ENCODE measurements around the gene PDE6B. TPM values are rescaled to one million over a fixed set of nuclear protein-coding genes. Genes with fewer than 3 reads are reported as not detected.

PDE6B gene
- total and polyA plus RNA-seq, 2 of the 13 experiments (the other 11 are each of a cell fraction or from before 2014, with no cell fraction given), result 0.38 to 0.40 TPM

DNA sequence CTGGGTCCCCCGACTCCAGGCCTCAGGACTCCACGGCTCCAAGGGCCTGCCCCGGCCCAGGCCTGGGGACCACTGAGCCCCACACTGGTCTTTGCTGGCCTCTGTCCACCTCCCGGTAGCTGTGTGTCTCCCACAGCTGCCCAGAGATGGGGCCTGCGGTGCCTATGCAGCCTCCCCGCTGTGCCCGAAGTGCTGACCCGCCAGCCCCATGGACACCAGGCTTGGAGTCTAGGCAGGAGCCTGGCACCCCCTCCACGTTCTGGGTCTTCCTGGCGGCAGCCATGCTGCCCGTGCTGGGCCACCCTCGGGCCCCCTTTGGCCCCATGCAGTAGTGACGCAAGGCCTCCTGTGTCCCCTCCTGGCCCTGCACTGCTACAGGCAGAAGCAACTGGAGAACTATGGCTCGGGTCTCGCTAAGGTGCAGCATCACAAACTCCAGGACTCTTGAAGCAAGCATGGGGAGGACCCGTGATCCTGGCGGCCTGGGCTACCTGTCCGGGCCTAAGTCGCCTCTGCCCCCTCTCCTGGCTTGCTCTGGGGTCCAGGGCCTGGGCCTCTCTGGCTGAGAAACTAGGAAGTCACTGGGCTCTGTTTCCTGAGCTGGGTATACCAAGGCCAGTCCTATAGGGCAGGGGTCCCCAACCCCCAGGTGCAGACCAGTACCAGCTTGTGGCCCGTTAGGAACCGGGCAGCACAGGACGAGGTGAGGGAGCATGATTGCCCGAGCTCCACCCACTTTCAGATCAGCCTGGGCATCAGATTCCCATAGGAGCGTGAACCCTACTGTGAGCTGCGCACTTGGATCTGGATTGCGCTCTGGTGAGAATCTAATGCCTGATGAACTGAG lies 49.9 kb downstream of the PDE6B start (continued):
- TF ChIP-seq, protein P1, sequence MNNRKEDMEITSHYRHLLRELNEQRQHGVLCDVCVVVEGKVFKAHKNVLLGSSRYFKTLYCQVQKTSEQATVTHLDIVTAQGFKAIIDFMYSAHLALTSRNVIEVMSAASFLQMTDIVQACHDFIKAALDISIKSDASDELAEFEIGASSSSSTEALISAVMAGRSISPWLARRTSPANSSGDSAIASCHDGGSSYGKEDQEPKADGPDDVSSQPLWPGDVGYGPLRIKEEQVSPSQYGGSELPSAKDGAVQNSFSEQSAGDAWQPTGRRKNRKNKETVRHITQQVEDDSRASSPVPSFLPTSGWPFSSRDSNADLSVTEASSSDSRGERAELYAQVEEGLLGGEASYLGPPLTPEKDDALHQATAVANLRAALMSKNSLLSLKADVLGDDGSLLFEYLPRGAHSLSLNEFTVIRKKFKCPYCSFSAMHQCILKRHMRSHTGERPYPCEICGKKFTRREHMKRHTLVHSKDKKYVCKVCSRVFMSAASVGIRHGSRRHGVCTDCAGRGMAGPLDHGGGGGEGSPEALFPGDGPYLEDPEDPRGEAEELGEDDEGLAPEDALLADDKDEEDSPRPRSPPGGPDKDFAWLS (CRISPR knock-in tag; IDR thresholded peaks at IDR 0.05; ENCODE audit: borderline replicate concordance), result 0 out of 2 replicates have a peak, but pooled peaks have one; percentile 68
- no peak for TF ChIP-seq MXD4 (CRISPR knock-in tag; IDR thresholded peaks at IDR 0.05)
- no peak for TF ChIP-seq ZFAT (CRISPR knock-in tag; conservative IDR thresholded peaks at IDR 0.05)
- TF ChIP-seq, protein P2, sequence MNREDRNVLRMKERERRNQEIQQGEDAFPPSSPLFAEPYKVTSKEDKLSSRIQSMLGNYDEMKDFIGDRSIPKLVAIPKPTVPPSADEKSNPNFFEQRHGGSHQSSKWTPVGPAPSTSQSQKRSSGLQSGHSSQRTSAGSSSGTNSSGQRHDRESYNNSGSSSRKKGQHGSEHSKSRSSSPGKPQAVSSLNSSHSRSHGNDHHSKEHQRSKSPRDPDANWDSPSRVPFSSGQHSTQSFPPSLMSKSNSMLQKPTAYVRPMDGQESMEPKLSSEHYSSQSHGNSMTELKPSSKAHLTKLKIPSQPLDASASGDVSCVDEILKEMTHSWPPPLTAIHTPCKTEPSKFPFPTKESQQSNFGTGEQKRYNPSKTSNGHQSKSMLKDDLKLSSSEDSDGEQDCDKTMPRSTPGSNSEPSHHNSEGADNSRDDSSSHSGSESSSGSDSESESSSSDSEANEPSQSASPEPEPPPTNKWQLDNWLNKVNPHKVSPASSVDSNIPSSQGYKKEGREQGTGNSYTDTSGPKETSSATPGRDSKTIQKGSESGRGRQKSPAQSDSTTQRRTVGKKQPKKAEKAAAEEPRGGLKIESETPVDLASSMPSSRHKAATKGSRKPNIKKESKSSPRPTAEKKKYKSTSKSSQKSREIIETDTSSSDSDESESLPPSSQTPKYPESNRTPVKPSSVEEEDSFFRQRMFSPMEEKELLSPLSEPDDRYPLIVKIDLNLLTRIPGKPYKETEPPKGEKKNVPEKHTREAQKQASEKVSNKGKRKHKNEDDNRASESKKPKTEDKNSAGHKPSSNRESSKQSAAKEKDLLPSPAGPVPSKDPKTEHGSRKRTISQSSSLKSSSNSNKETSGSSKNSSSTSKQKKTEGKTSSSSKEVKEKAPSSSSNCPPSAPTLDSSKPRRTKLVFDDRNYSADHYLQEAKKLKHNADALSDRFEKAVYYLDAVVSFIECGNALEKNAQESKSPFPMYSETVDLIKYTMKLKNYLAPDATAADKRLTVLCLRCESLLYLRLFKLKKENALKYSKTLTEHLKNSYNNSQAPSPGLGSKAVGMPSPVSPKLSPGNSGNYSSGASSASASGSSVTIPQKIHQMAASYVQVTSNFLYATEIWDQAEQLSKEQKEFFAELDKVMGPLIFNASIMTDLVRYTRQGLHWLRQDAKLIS (CRISPR knock-in tag; IDR thresholded peaks at IDR 0.05), result no peak
- TF ChIP-seq PHF8 (CRISPR knock-in tag; IDR thresholded peaks at IDR 0.05), result peak; percentile 53; the same call in 1 of the 2 replicates
- no peak for TF ChIP-seq ZSCAN30 (CRISPR knock-in tag; IDR thresholded peaks at IDR 0.05)
- TF ChIP-seq PHF20 (CRISPR knock-in tag; IDR thresholded peaks at IDR 0.05), result no peak
- TF ChIP-seq, protein P3, sequence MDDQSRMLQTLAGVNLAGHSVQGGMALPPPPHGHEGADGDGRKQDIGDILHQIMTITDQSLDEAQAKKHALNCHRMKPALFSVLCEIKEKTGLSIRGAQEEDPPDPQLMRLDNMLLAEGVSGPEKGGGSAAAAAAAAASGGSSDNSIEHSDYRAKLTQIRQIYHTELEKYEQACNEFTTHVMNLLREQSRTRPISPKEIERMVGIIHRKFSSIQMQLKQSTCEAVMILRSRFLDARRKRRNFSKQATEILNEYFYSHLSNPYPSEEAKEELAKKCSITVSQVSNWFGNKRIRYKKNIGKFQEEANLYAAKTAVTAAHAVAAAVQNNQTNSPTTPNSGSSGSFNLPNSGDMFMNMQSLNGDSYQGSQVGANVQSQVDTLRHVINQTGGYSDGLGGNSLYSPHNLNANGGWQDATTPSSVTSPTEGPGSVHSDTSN (CRISPR knock-in tag; IDR thresholded peaks at IDR 0.05; ENCODE audit: borderline replicate concordance), result no peak
- TF ChIP-seq, protein P4, sequence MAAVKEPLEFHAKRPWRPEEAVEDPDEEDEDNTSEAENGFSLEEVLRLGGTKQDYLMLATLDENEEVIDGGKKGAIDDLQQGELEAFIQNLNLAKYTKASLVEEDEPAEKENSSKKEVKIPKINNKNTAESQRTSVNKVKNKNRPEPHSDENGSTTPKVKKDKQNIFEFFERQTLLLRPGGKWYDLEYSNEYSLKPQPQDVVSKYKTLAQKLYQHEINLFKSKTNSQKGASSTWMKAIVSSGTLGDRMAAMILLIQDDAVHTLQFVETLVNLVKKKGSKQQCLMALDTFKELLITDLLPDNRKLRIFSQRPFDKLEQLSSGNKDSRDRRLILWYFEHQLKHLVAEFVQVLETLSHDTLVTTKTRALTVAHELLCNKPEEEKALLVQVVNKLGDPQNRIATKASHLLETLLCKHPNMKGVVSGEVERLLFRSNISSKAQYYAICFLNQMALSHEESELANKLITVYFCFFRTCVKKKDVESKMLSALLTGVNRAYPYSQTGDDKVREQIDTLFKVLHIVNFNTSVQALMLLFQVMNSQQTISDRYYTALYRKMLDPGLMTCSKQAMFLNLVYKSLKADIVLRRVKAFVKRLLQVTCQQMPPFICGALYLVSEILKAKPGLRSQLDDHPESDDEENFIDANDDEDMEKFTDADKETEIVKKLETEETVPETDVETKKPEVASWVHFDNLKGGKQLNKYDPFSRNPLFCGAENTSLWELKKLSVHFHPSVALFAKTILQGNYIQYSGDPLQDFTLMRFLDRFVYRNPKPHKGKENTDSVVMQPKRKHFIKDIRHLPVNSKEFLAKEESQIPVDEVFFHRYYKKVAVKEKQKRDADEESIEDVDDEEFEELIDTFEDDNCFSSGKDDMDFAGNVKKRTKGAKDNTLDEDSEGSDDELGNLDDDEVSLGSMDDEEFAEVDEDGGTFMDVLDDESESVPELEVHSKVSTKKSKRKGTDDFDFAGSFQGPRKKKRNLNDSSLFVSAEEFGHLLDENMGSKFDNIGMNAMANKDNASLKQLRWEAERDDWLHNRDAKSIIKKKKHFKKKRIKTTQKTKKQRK (IDR thresholded peaks at IDR 0.05; ENCODE audit: low read length), result no peak
- TF ChIP-seq ZNF558 (CRISPR knock-in tag; IDR thresholded peaks at IDR 0.05; ENCODE audit: borderline replicate concordance), result peak; percentile 55; the same call in 1 of the 2 replicates
- TF ChIP-seq, protein P5, sequence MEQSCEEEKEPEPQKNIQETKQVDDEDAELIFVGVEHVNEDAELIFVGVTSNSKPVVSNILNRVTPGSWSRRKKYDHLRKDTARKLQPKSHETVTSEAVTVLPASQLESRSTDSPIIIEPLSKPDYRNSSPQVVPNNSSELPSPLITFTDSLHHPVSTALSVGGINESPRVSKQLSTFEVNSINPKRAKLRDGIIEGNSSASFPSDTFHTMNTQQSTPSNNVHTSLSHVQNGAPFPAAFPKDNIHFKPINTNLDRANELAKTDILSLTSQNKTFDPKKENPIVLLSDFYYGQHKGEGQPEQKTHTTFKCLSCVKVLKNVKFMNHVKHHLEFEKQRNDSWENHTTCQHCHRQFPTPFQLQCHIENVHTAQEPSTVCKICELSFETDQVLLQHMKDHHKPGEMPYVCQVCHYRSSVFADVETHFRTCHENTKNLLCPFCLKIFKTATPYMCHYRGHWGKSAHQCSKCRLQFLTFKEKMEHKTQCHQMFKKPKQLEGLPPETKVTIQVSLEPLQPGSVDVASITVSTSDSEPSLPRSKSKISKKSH (CRISPR knock-in tag; IDR thresholded peaks at IDR 0.05; ENCODE audit: borderline replicate concordance), result 0 out of 2 replicates have a peak, but pooled peaks have one; percentile 12
- TF ChIP-seq FOSL1 (CRISPR knock-in tag; IDR thresholded peaks at IDR 0.05; ENCODE audit: borderline replicate concordance), result no peak
- no peak for TF ChIP-seq DR1 (CRISPR knock-in tag; IDR thresholded peaks at IDR 0.05)
- TF ChIP-seq RFXANK (CRISPR knock-in tag; IDR thresholded peaks at IDR 0.05), result no peak
- no peak for TF ChIP-seq ZNF709 (CRISPR knock-in tag; IDR thresholded peaks at IDR 0.05)
